ENCODE results near the gene USP30.

The USP30 gene

DNA sequence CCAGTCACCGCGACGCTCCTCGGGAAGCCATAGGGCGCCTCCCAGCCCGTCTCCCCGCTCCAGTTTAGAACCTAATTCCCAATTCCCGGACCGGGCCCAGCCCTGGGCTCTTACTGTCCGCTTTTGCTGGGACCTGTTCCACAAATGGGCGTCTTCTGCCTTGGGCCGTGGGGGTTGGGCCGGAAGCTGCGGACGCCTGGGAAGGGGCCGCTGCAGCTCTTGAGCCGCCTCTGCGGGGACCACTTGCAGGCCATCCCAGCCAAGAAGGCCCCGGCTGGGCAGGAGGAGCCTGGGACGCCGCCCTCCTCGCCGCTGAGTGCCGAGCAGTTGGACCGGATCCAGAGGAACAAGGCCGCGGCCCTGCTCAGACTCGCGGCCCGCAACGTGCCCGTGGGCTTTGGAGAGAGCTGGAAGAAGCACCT is 45.8 kb downstream of the USP30 start:
- DNase-seq: peak in 1 of 2 experiments; percentile 45

DNA sequence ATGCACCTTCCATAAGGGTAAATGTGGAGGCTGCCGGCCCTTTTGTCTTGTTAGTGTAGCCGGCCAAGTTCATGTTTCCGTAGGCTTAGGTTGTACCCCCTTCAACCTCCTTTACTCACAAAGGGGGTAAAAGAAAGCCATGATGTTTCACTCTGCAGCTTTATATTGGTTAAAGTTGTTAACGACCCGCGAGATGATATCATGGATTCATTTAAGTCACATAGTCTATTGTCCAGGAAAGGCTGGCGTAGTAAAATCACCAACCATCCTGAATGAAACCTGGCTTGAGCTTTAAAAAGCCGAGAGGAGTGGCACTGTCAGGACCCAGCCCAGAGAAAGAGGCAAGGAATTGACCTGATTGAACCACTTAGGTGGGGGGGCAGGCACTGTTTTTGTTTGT is 46.3 kb downstream of the USP30 start:
- no peak for DNase-seq

DNA sequence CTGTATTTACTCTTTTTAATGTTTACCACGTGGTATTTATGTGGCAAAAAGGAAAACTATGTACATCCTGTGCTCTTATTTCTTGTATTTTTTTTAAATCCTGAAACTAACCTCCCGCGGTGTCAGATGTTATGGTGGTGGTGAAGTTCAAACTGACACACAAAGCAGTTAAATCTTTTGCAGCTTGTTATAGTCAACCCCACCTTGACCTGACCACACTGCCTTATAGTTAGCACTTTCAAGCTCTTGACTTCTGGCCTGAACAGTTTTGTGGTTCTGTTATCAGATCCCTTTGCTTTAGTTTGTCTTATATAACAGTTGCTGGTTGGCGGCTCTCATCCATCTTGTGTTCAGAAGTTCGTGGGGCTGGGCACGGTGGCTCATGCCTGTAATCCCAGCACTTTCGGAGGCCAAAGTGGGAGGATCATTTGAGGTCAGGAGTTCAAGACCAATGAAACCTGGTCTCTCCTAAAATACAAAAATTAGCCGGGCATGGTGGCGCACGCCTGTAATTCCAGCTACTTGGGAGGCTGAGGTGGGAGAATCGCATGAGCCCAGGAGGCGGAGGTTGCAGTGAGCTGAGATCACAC is 47.1 kb downstream of the USP30 start:
- DNase-seq: no peak

DNA sequence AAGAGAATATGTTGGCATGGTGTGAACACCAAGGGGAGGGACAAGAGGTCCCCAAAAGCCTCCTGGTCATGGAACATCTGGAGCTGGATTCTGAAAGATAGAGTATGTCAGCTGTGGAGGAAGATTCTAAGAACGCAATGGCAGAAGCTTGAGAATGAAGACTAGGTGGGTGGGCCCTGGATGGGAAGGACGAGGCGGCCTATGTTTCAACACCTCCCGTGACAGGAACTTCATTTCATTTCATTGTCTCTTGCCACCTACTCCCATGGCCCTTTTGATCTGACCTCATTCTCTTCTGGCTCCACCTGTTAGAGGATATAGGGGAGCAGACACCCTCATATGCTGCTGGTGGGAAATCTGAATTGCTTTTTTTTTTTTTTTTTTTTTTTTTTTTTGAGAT is 48.4 kb downstream of the USP30 start:
- no peak for DNase-seq

DNA sequence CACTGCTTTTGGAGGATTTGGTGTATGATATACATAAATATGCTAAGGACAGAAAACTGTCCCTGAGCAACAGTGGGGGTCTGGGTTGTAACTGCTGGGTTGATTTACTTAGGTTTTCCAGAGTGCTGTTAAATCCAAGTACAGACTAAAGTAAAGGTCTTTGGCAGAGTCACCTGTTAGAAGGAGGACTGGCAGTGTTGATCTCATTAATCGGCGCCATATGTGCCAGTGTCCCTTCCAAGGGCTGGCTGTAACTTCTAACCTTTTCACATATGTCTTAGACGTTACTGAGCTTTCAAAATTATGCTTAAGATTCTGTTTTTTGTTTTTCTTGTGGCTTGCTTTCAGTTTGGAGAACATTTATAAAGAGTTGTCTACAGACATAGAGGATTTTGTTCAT is 50.1 kb downstream of the USP30 start:
- DNase-seq: no peak

DNA sequence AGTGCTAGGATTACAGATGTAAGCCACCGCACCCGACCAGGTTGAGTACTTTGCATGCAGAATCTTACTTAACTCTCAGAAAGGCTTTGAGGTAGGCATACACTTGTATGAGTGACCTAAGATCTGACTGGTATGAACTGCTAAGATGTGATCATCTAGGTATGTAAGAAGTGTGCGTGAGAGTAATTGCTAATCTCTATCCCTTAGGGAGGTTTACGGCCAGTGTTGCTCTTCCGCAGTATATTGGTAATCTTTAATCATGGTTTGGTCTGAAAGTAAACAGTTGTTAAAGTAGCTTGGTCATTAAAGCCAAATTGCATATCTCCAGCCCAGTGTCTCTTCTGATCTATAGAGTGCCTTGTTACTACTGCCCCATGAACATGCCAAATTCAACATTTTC is 52.8 kb downstream of the USP30 start:
- no peak for DNase-seq

DNA sequence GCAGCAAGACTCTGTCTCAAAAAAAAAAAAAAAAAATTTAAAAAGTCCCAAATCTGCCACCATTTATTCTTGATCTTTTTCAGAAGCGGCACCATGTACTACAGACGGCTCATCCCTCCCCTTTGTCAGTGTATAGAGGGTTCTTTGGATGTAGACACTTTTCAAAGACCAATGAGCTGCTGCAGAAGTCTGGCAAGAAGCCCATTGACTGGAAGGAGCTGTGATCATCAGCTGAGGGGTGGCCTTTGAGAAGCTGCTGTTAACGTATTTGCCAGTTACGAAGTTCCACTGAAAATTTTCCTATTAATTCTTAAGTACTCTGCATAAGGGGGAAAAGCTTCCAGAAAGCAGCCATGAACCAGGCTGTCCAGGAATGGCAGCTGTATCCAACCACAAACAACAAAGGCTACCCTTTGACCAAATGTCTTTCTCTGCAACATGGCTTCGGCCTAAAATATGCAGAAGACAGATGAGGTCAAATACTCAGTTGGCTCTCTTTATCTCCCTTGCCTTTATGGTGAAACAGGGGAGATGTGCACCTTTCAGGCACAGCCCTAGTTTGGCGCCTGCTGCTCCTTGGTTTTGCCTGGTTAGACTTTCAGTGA is 57.5 kb downstream of the USP30 start:
- DNase-seq: no peak

DNA sequence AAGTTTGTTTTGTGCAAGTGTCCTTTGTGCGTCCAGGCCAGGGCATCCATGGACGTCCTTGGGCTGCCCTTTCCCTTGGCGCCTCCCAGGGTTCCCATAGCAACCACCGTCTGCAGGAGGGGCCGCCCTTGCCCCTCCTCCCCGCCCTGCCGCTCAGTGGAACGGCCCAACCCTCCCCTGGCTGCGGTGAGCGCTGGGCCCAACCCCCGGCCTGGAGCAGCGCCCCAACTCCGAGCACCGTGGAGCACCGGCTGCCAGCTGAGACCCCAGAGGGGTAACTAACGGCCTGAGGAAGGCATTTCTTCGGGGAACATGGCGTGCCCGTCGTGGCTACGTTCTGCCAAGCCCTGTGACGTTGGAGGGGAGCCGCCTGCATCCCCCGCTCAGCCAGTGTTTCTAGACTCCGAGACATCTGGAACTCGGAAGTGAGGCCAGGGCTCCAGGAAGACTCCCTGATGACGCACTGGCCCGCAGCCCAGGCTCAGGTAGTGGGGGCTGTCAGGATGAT is 58.7 kb downstream of the USP30 start:
- DNase-seq: no peak

DNA sequence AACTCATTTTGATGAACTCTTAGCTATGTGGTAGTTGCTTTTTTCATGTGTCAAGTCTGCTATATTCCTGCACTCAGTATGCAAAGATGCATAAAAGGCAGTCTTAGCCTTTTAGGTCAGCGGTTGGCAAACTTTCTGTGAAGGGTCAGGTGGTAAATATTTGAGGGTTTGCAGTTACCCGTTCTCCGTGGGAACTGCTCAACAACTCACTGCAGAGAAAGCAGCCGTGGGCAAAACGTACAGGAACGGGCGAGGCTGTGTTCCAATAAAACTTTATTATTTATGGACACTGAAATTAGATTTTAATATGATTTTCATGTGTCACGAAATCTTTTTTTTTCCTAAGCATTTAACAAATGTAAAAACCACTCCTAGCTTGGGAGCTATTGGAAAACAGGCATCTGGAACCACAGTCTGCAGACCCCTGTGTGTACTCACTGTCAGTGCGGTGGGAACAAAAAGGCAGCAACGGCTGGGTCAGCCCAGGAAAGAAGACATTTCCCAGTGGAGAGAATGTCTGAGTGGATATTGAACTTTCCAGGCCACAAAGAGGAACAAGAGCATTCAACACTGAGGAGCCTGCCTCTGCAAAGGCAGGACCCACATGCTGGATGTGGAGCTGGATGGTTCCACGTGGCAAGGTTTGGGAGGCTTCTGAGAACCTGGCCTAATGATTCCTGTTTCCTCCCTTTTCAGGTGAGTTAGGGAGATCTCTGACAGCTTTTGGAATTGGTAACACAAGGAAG is 60.5 kb downstream of the USP30 start:
- no peak for DNase-seq

DNA sequence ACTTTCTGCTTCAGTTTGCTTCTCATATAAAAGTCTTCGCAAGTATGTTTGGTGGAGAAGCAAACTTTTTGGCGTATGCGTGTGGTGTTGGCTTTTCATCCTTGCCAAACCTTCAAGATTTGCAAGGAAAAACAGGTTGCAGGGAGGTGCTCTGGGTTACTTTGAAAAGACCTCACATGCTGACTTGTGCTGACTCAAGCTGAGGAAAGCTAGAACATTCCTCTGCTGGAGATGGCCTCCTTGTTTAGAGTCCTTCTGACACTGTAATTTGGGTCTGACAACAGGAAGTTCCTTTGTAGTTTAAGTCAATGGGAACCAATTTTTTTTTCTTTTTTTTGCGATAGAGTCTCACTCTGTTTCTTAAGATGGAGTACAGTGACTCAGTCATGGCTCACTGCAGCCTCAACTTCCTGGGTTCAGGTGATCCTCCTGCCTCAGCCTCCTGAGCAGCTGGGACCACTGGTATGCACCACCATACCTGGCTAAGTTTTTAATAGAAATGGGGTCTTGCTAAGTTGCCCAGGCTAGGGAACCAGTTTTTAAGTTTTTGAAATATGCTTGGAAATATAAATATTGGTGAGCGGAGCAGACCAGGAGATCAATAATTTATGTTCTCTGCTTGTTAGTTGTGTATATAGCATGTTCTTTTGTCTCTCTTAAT is 61.4 kb downstream of the USP30 start:
- DNase-seq: no peak

DNA sequence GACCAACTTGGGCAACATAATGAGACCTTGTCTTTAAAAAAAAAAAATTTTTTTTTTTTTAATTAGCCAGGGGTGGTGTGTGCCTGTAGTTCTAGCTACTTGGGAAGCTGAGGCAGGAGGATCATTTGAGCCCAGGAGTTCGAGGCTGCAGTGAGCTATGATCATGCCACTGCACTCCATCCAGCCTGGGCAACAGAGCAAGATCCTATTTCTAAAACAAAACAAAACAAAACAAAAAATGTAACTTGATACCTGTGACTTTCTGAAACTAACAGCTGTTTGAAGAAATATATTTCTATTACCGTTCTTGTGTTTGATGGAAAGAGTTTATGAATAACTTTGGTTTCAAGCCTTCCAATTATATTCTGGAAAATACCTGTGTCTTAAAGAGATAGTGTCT is 62.3 kb downstream of the USP30 start:
- DNase-seq: no peak

DNA sequence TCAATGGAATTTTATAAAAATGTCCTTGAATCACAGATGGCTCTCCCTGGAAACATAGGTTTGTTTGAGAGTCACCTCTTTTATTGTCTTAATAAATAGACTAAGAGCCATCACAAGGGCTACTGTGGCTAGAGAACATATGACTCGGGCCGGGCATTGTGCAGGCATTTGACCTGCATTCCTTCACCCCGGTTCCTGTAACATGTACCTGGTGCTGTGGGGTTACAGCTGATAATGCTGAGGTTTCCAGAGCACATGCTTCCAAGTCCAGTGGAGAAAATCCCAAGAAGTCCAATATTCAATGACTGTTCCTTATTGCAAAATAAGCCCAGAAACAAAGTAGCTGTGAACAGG is 63.0 kb downstream of the USP30 start:
- DNase-seq: no peak

DNA sequence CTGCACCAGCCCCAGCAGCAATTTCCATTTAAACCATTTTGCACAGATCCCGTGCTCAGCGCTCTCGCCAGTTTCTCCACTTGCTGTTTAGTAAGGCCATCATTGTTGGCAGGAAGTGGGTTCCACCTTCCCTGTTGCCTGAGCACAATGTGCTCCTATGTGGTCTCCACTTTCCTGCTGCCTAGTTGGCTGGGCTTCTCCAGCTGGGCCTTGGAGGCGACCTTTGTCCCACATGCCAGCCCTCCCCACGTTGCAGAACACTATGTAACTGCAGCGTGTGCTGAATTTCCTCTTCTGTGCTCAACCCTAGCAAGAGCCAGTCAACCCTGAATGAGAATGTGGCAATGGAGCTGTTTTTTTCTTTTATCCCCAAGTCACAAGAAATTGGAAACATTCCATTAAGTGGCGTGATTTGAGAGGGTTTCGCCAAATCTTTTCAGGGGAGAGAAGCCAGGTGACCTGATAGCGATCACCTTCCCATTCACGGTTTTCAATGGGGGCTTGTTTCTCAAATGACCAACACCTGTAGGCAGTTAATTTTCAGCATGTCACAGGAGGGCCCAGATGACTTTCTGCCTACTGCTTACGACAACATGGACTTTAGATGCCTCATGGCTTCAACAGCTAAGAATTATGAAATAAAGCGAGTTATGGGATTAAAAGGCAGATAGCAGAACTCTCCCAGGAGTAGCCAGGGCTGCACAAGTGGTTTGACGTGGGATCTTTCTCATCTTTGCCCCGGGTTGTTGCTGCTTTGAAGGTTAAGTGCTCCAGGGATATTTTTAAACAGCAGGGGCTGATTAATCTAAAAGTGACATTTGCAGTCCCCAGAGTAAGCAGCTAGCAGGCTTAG is 63.6 kb downstream of the USP30 start, which contains the start of gene ACACB:
Gene ACACB, plus strand, starts transcription at position 830 of the 853 bp plus-strand sequence. CDS start 22,819 bp downstream, outside the sequence.
- DNase-seq: no peak

DNA sequence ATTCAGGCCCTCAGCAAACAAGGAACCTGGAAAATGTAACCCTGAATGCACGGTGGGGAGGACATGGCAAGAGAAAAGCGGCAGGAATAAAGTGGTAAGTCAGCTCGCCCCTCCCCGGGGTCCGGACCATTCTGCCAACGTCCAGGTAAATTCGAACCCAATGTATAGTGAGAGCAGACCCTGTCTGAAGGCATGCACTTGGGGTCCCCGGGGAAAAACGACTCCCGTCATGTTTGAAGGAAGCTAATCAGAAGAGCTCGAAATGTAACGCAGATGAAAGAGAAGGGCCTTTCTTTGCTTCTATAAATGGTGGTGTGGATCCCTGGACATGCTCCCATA is 64.2 kb downstream of the USP30 start:
- no peak for DNase-seq

DNA sequence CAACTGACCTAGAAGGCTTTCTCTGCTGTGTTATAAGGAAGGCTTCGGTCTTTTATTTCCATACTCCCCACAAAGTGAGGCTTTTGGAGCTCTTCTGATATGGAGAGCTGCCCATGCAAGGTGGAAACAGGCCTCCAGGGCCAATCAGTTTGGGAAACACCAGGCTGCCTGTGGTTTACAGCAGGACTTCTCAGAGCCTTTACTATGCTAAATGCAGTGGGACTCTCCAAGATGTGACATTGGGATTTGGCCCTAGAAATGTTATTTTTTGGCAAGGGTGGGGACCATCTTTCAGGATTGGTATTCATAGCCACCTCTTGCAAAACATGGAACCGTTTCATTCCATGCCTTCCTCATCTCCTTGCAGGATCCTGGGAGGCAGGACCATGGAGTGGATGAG is 67.7 kb downstream of the USP30 start:
- no peak for DNase-seq

DNA sequence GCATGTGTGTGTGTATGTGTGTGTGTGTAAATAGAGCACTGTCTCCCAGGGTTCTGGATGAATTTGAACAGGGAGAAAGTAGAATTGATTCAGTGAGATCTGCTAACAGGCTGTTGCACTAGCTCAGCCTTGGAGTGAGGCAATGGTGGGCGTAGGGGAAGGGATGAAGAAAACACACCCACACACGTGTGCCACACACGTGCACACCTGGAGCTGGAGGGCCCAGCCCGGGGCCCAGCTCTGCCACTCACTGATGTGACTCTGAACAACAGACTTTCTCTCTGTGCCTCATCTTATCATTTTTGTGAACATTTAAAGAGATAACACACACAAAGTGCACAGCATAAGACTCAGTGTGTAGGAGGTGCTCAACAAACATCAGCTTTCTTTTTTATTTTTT is 68.2 kb downstream of the USP30 start:
- no peak for DNase-seq

DNA sequence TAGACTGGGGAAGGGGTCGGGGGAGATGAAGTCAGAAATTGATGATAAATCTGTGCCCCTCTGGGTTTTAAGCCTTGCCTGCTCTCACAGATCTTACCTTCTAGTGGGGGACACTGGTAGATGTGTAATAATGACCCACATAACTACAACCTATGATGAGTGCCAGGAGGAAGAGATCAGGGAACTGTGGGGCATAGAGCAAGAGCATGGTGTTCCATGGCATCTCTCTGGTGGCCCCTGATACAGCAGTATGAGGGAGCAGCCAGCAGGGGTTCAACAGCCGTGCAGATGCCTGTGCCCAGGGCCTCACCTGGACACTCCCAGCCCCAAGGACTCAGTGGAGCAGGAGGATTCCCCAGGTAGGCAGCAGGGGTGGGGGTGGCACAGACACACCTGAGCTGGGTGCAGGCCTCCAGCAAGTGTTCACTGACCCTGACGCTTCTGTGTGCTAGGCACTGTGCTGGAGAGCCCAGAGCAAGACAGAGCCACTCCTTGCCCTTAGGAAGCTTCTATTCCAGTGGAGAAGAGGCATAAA is 69.0 kb downstream of the USP30 start:
- no peak for DNase-seq

DNA sequence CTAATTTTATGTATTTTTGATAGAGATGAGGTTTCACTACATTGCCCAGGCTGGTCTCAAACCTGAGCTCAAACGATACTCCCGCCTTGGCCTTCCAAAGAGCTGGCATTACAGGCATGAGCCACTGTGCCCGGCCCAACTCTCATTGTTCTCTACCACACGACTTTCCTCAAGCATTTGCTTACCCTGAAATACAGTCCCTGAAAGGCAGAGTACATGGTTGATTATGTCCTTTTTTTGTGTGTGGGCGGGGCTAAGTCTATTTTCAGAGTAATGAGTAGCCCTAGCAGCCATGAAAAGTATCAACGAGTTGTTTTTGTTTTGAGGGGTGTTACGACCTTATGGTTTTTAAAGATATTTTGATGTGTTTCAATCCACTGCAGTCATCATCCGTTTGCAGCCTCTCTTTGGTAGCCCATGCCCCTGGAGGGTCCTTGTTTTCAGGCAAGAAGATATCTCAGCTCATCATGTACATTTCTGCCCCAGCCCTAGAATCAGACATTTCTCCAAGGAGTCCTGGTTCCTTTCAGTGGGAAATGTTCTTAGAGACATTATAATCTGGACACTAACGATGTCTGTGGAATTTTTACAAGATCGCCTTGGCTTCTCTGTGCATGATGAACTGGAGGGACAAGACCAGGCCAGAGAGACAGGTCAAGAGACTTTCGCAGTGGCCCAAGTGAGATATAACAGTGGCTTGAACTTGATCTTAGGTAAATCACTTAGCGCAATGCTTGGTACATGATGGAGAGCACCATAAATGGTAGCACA is 72.7 kb downstream of the USP30 start:
- DNase-seq: no peak

DNA sequence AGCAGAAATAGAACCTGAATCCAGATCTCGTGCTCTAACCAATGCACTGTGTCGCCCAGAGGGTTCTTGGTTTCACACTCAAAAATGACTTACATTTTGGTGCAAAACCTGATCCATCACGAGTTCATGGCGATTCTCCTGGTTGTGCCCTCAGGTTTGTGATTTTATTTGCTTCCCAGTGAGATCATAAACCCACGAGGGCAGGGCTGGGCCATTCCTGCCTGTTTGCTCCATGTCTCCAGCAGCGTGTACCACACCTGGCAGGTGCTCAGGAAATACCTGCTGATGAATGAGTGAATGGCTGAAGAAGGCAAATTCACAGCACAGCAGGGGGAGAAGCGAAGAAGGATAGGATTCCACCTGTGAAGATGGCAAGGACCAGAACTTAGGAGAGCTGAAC is 73.4 kb downstream of the USP30 start:
- no peak for DNase-seq

DNA sequence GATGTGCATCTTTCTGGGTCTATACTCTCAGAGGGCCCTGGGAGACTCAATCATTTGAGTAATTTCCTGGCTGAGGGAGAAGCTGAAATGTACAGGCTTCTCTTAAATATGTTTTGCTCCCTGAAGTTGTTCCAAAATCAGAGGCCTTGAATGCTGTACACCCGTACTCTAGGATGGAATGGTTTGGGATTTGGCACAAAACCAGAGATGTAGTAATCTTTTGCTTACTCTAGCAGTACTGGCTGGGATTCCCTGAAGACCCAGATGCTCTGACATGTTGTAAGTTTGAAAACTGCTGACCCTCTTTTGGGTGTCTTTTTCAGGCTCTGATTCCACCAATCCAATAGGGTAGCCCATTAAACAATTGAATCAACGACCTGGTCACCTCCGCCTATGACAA is 74.4 kb downstream of the USP30 start:
- no peak for DNase-seq

DNA sequence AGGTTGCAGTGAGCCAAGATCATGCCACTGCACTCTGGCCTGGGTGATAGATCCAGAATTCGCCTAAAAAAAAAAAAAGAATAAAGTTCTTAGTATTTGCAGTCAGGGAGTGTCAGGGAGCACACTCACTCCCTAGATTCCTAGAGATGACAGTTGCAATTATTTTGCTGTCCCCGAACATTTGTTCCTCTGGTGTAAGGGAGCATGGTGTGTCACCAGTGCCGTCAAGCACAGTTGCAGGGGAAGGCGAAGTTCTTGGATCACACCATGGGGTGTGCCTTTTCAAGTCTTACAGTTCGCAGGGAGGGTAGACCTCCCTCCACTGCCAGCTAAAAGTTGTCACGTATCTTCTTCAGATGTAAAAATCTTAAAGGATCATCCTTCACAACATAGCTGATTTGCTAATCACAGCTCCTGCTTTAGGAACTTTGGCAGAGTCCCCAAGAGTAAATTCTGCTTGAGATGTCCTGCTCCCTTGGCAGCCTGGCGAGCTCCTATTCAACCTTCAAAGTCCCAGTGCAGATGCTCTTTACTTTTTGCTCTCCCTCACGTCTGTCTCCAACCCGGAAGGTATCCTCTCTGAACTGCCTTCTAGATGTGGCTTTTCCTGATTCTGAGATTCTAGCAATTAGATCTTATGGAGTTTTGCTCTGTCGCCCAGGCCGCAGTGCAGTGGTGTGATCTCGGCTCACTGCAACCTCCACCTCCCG is 75.3 kb downstream of the USP30 start:
- DNase-seq: no peak
